Activated naive CD8-positive, alpha-beta T cell treated with anti-CD3 and anti-CD28 coated beads for 36 hours (primary cell): ENCODE data around the gene POPDC3. TPM values are rescaled to one million over a fixed set of nuclear protein-coding genes. Genes with fewer than 3 reads are reported as not detected.
"Not testable (repeated sequence)": the region's sequence is repeated elsewhere in the genome, so short reads cannot be mapped to it uniquely, and the experiment has no call there.

Experiments used
- DNase-seq: peaks from one replicate; pipeline ENCODE4 v3.0.0; 2021
- H3K27ac Mint-ChIP-seq: one replicate; pipeline ENCODE4 v1.8.0; 2022; ENCODE audit warnings: mild to moderate bottlenecking, moderate library complexity, mixed read lengths
- H3K27me3 Mint-ChIP-seq: one replicate; pipeline ENCODE4 v1.8.0; 2022; ENCODE audit warnings: mild to moderate bottlenecking, mixed read lengths
- H3K36me3 Mint-ChIP-seq: one replicate; pipeline ENCODE4 v1.8.0; 2021; ENCODE audit warnings: mild to moderate bottlenecking, mixed read lengths
- H3K4me1 Mint-ChIP-seq: one replicate; pipeline ENCODE4 v1.8.0; 2021; ENCODE audit warnings: mixed read lengths
- H3K4me3 Mint-ChIP-seq: one replicate; pipeline ENCODE4 v1.8.0; 2022; ENCODE audit warnings: mild to moderate bottlenecking, moderate library complexity, mixed read lengths
- H3K9me3 Mint-ChIP-seq: one replicate; pipeline ENCODE4 v1.8.0; 2022; ENCODE audit warnings: mixed read lengths
- total RNA-seq, 2 experiments: library from RNA; stranded (reverse); gene quantifications; one replicate each; pipeline ENCODE4 v1.2.3, GENCODE V29; 2021

POPDC3 gene
- total RNA-seq, 2 experiments from 2014 or later, result not detected

GRCh38 chr6:105184921-105185320, 5.1 kb upstream of the POPDC3 start:
- no peak overlapping the region for H3K4me3 Mint-ChIP-seq
- DNase-seq, result no peak
- H3K36me3 Mint-ChIP-seq, result no peaks in the 10 kb centered on the region
- no peak overlapping the region for H3K27ac Mint-ChIP-seq
- no peaks in the 10 kb centered on the region for H3K4me1 Mint-ChIP-seq
- peaks cover 55% of the 10 kb centered on the region for H3K27me3 Mint-ChIP-seq
- no peaks in the 10 kb centered on the region for H3K9me3 Mint-ChIP-seq

- H3K36me3 Mint-ChIP-seq, result no peaks in the 10 kb centered on the region
- no peak overlapping the region for H3K27ac Mint-ChIP-seq
- H3K4me3 Mint-ChIP-seq, result no peak overlapping the region
- peaks cover 74% of the 10 kb centered on the region for H3K27me3 Mint-ChIP-seq
- H3K9me3 Mint-ChIP-seq, result no peaks in the 10 kb centered on the region
- no peak for DNase-seq
- peaks cover 7% of the 10 kb centered on the region for H3K4me1 Mint-ChIP-seq
Measured at GRCh38 chr6:105181981-105182515, 2.2 kb upstream of the POPDC3 start.

GRCh38 chr6:105178636-105179035, 1.2 kb downstream of the POPDC3 start:
- Mint-ChIP-seq H3K27ac (no peak overlapping the region), H3K4me1 (peaks cover 7% of the 10 kb centered on the region), H3K27me3 (peaks cover 76% of the 10 kb centered on the region), H3K36me3 (no peaks in the 10 kb centered on the region), H3K4me3 (no peak overlapping the region), H3K9me3 (no peaks in the 10 kb centered on the region)
- no peak for DNase-seq

GRCh38 chr6:105178110-105178509, 1.7 kb downstream of the POPDC3 start:
- no peaks in the 10 kb centered on the region for H3K36me3 Mint-ChIP-seq
- no peak overlapping the region for H3K27ac Mint-ChIP-seq
- H3K9me3 Mint-ChIP-seq, result no peaks in the 10 kb centered on the region
- peaks cover 76% of the 10 kb centered on the region for H3K27me3 Mint-ChIP-seq
- DNase-seq, result no peak
- H3K4me3 Mint-ChIP-seq, result no peak overlapping the region
- H3K4me1 Mint-ChIP-seq, result peaks cover 7% of the 10 kb centered on the region

GRCh38 chr6:105177556-105177955, 2.3 kb downstream of the POPDC3 start:
- Mint-ChIP-seq H3K27ac (no peak overlapping the region), H3K4me3 (no peak overlapping the region), H3K27me3 (peaks cover 72% of the 10 kb centered on the region), H3K36me3 (no peaks in the 10 kb centered on the region), H3K9me3 (no peaks in the 10 kb centered on the region), H3K4me1 (peaks cover 7% of the 10 kb centered on the region)
- DNase-seq, result no peak

- Mint-ChIP-seq H3K36me3 (no peaks in the 10 kb centered on the region), H3K27ac (no peak overlapping the region), H3K4me3 (no peak overlapping the region), H3K9me3 (no peaks in the 10 kb centered on the region), H3K27me3 (peaks cover 56% of the 10 kb centered on the region), H3K4me1 (peaks cover 7% of the 10 kb centered on the region)
- DNase-seq, result no peak
Measured at GRCh38 chr6:105174512-105174911, 5.3 kb downstream of the POPDC3 start.

DNA sequence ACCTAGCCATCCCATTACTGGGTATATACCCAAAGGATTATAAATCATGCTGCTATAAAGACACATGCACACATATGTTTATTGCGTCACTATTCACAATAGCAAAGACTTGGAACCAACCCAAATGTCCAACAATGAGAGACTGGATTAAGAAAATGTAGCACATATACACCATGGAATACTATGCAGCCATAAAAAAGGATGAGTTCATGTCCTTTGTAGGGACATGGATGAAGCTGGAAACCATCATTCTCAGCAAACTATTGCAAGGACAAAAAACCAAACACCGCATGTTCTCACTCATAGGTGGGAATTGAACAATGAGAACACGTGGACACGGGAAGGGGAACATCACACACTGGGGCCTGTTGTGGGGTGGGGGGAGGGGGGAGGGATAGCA, 7.3 kb downstream of the POPDC3 start:
- not testable (repeated sequence) for H3K4me1 Mint-ChIP-seq, DNase-seq, H3K27ac Mint-ChIP-seq, H3K9me3 Mint-ChIP-seq, H3K4me3 Mint-ChIP-seq, H3K36me3 Mint-ChIP-seq
- H3K27me3 Mint-ChIP-seq, result peaks cover 47% of the 10 kb centered on the region

DNA sequence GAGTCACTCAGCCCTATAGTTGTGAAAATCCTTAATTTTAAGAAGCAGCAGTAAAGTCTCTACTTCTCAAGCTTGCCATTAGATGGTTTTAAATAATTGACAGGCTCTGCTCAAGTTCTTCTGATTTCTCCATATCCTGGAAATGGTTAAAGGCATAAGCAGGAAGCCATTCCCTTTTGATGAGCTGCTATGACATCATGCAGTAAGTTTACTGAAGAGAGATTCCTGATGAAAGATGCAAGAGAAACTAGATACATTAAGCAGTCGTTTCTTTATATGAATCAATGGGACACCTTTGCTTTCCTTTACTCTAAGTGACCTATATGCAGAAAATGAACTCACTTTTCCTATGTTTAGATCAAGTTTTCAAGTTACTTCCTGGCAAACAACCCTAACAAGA, 9.8 kb downstream of the POPDC3 start:
- H3K36me3 Mint-ChIP-seq, result no peaks in the 10 kb centered on the region
- no peaks in the 10 kb centered on the region for H3K4me1 Mint-ChIP-seq
- no peak overlapping the region for H3K27ac Mint-ChIP-seq
- H3K4me3 Mint-ChIP-seq, result no peak overlapping the region
- no peak for DNase-seq
- H3K9me3 Mint-ChIP-seq, result no peaks in the 10 kb centered on the region
- peaks cover 52% of the 10 kb centered on the region for H3K27me3 Mint-ChIP-seq

DNA sequence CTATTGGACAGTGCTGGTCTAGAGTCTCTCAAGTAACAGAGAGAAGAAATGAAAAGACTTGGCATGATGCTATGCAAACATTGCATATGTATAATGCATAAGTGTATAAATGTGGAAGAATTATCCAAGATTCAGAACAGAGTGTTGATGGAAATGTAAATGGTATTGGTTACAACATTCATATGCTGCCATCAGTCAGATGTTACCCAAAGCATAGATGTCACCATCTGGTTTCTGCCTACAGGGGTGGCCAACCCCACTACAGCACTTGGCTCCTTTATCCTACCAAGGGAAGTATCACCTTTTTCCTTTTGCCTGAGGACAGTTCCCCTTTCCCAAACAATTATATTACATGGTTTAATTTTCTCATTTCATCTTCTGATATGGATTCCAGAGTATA, 11.9 kb downstream of the POPDC3 start:
- no peaks in the 10 kb centered on the region for H3K9me3 Mint-ChIP-seq
- H3K27me3 Mint-ChIP-seq, result peaks cover 34% of the 10 kb centered on the region
- no peak overlapping the region for H3K4me3 Mint-ChIP-seq
- no peak for DNase-seq
- no peak overlapping the region for H3K27ac Mint-ChIP-seq
- no peaks in the 10 kb centered on the region for H3K4me1 Mint-ChIP-seq
- no peaks in the 10 kb centered on the region for H3K36me3 Mint-ChIP-seq

GRCh38 chr6:105164418-105164817, 15.4 kb downstream of the POPDC3 start:
- no peak for DNase-seq
- no peaks in the 10 kb centered on the region for H3K36me3 Mint-ChIP-seq
- H3K9me3 Mint-ChIP-seq, result no peaks in the 10 kb centered on the region
- no peaks in the 10 kb centered on the region for H3K4me1 Mint-ChIP-seq
- H3K27ac Mint-ChIP-seq, result no peak overlapping the region
- peaks cover 33% of the 10 kb centered on the region for H3K27me3 Mint-ChIP-seq
- H3K4me3 Mint-ChIP-seq, result no peak overlapping the region

GRCh38 chr6:105163183-105163582, 16.6 kb downstream of the POPDC3 start:
- H3K36me3 Mint-ChIP-seq, result no peaks in the 10 kb centered on the region
- H3K27me3 Mint-ChIP-seq, result peaks cover 32% of the 10 kb centered on the region
- H3K27ac Mint-ChIP-seq, result no peak overlapping the region
- H3K4me1 Mint-ChIP-seq, result no peaks in the 10 kb centered on the region
- no peak overlapping the region for H3K4me3 Mint-ChIP-seq
- no peak for DNase-seq
- no peaks in the 10 kb centered on the region for H3K9me3 Mint-ChIP-seq

GRCh38 chr6:105162377-105162776, 17.4 kb downstream of the POPDC3 start:
- Mint-ChIP-seq H3K27ac (no peak overlapping the region), H3K36me3 (no peaks in the 10 kb centered on the region), H3K27me3 (peaks cover 31% of the 10 kb centered on the region), H3K4me3 (no peak overlapping the region), H3K4me1 (no peaks in the 10 kb centered on the region), H3K9me3 (no peaks in the 10 kb centered on the region)
- DNase-seq, result no peak

- peaks cover 24% of the 10 kb centered on the region for H3K27me3 Mint-ChIP-seq
- H3K4me3 Mint-ChIP-seq, result no peak overlapping the region
- no peaks in the 10 kb centered on the region for H3K9me3 Mint-ChIP-seq
- H3K27ac Mint-ChIP-seq, result no peak overlapping the region
- no peaks in the 10 kb centered on the region for H3K4me1 Mint-ChIP-seq
- no peak for DNase-seq
- no peaks in the 10 kb centered on the region for H3K36me3 Mint-ChIP-seq
Measured at GRCh38 chr6:105161421-105161820, 18.4 kb downstream of the POPDC3 start.

- no peaks in the 10 kb centered on the region for H3K36me3 Mint-ChIP-seq
- H3K9me3 Mint-ChIP-seq, result no peaks in the 10 kb centered on the region
- H3K4me3 Mint-ChIP-seq, result no peak overlapping the region
- DNase-seq, result no peak
- H3K4me1 Mint-ChIP-seq, result no peaks in the 10 kb centered on the region
- peaks cover 20% of the 10 kb centered on the region for H3K27me3 Mint-ChIP-seq
- no peak overlapping the region for H3K27ac Mint-ChIP-seq
Measured at GRCh38 chr6:105153676-105154075, 26.1 kb downstream of the POPDC3 start.

DNA sequence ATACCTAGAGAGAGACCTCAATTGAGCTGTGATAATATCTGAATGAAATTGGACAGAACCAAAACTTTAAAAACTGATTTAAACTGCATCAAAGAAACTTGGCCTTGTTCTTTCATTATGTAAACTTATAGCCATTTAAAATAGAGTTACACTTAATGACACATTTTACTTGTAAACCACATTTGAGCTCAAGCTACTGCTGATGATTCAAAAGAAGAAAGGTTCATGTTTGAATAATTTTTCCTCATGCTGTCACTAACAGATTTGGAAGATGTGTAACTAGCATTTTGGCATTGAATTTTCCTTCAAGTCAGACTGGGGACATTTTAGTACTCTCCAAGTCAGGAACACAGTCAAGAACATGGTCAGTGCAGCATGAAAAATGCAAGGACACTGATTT, 26.9 kb downstream of the POPDC3 start:
- Mint-ChIP-seq H3K4me3 (no peak overlapping the region), H3K9me3 (no peaks in the 10 kb centered on the region), H3K36me3 (no peaks in the 10 kb centered on the region), H3K27me3 (peaks cover 14% of the 10 kb centered on the region), H3K27ac (no peak overlapping the region), H3K4me1 (no peaks in the 10 kb centered on the region)
- DNase-seq, result no peak

DNA sequence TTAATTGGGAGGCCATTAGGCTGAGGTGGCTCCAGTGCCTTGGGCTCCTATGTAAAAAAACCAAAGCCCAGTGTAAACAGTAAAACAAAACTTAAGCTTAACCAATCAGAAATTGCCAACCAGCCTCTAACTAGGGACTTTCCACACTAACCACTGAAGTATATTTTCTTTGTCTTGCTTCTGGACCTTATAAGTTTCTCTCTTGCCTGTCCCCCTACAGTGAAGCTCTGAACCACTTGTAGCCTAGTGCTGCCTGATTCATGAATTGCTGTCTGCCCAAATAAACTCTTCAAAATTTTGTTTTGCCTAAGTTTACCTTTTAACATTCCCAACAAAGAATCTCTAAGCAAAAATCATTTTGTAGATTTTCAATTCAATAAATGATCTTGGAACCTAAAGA, 28.2 kb downstream of the POPDC3 start:
- no peak for DNase-seq
- Mint-ChIP-seq H3K36me3 (no peaks in the 10 kb centered on the region), H3K9me3 (no peaks in the 10 kb centered on the region), H3K27me3 (peaks cover 14% of the 10 kb centered on the region), H3K27ac (no peak overlapping the region), H3K4me1 (no peaks in the 10 kb centered on the region), H3K4me3 (no peak overlapping the region)

GRCh38 chr6:105138141-105138540, 41.7 kb downstream of the POPDC3 start:
- Mint-ChIP-seq H3K27ac (no peak overlapping the region), H3K9me3 (no peaks in the 10 kb centered on the region), H3K4me3 (no peak overlapping the region), H3K27me3 (peaks cover 76% of the 10 kb centered on the region), H3K4me1 (peaks cover 6% of the 10 kb centered on the region), H3K36me3 (no peaks in the 10 kb centered on the region)
- no peak for DNase-seq
